ENCODE data around the gene KPNA6.

DNA sequence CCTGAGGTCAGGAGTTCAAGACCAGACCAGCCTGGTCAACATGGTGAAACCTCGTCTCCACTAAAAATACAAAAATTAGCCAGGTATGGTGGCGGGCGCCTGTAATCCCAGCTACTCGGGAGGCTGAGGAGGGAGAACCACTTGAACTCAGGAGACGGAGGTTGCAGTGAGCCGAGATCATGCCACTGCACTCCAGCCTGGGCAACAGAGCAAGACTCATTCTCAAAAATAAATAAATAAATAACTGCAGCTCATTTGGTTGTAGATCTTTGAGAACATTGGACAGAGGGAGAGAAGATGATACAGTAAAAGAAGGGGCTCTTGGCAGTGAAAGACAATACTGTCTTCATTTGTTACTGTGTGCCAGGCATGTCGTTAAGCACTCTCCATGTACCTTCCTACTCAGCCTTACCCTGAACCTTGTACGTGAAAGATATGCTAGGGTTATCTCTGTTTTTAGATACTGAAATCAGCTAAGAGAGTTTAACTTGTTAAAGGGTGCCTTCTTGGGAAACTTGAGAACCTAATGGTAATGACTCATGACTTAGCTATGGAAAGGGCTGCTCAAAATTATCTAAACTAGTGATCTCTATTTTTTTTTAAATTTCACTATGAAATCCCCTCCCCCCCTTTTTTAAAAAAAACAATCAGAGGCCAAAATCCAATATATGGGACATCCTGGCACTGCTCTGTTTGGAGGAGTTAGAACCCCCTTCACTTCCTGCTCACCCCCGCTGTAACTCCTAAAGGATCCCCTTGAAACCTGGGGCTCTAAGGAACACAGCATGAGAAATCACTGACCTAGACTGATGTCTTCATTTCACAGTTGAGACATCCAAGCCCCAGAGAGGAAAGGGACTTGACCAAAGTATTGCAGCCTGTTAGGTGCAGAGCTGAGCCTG is 6.8 kb upstream of the KPNA6 start:
- TF ChIP-seq CTCF (IDR thresholded peaks at IDR 0.05; ENCODE audit: poor library complexity, severe bottlenecking) = no peak
- TF ChIP-seq RAD21 (conservative IDR thresholded peaks at IDR 0.05) = no peak

All from neural cell (in vitro differentiated cells).